CD4-positive, alpha-beta T cell treated with Interleukin-6 for 4 hours (primary cell): ENCODE measurements around the gene GJC2.
A peak's percentile ranks its signal among the peaks of the same experiment; 100 is the strongest.

Experiments used
- DNase-seq: peaks from one replicate; pipeline ENCODE4 v3.0.0-alpha.2; 2020; ENCODE audit warnings: mixed read lengths

GJC2 gene

GRCh38 chr1:228158151-228159007, 8.6 kb downstream of the GJC2 start:
- DNase-seq = no peak

- DNase-seq = no peak
Measured at GRCh38 chr1:228159008-228159665, 9.4 kb downstream of the GJC2 start.

- no peak for DNase-seq
Measured at GRCh38 chr1:228160201-228160761, 10.6 kb downstream of the GJC2 start.

- DNase-seq = no peak
Measured at GRCh38 chr1:228161362-228161761, 11.6 kb downstream of the GJC2 start.

- no peak for DNase-seq
Measured at GRCh38 chr1:228161866-228162265, 12.1 kb downstream of the GJC2 start.

- no peak for DNase-seq
Measured at GRCh38 chr1:228162286-228163006, 12.7 kb downstream of the GJC2 start.

- DNase-seq = no peak
Measured at GRCh38 chr1:228163007-228163753, 13.4 kb downstream of the GJC2 start.

- DNase-seq = no peak
Measured at GRCh38 chr1:228163776-228164519, 14.2 kb downstream of the GJC2 start.

- DNase-seq = no peak
Measured at GRCh38 chr1:228164561-228165371, 15.0 kb downstream of the GJC2 start.

GRCh38 chr1:228165372-228166169, 15.8 kb downstream of the GJC2 start, which contains the start of gene IBA57:
IBA57 (plus strand) TSS chr1:228165804; CDS start chr1:228165817, 13 bp downstream.
- DNase-seq = peak; percentile 100

GRCh38 chr1:228166170-228166936, 16.6 kb downstream of the GJC2 start:
- peak; percentile 65 for DNase-seq

- no peak for DNase-seq
Measured at GRCh38 chr1:228168563-228169270, 19.0 kb downstream of the GJC2 start.

GRCh38 chr1:228169345-228169744, 19.6 kb downstream of the GJC2 start:
- DNase-seq = no peak

GRCh38 chr1:228170666-228171065, 20.9 kb downstream of the GJC2 start:
- no peak for DNase-seq

- DNase-seq = no peak
Measured at GRCh38 chr1:228171221-228171891, 21.6 kb downstream of the GJC2 start.

- DNase-seq = no peak
Measured at GRCh38 chr1:228172591-228173527, 23.1 kb downstream of the GJC2 start.
